CD1c-positive myeloid dendritic cell (primary cell): Measurements from ENCODE around the gene CSF3.
A peak's percentile ranks its signal among the peaks of the same experiment; 100 is the strongest.

ENCODE experiments used
- DNase-seq: peaks from one replicate; pipeline ENCODE4 v3.0.0-alpha.2; 2016; ENCODE audit errors: extremely low spot score

The CSF3 gene

DNA sequence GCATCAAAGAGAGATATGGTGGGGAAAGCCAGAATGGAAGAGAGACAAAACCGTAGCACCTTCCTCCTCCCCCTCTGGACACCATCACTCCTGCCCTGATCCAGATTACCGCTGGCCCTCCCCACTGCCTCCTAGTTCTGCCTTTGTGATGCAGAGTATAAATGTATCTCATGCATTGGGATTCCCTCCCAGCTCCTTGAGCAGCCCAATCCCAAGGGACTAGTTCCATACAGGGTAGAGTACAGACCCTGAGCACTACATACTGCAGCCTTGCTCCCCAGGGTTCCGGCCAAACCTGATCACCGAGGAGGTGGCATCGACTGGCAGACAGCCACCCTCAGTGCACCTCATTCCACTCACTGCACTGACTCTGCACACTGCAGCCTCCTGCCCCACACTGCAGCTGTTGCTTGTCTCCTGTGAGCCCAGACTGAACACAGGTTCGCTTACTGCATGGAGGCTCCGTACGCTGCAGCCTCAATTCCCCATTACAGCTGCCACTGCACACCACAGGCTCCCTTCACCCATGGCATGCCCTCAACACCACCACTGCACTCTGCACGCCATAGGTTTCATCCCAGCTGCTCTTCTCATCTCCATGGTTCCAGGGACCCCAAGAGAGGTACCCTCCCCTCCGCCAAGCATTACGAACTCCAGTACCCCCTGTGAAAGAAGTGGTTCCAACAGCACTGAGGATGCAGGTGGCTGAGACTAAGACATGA is 45.8 kb downstream of the CSF3 start:
- DNase-seq = no peak

GRCh38 chr17:40061609-40062038 is 46.4 kb downstream of the CSF3 start:
- DNase-seq = no peak

- peak; percentile 82 for DNase-seq
Measured at GRCh38 chr17:40062329-40063186, 47.3 kb downstream of the CSF3 start, which contains the start of gene THRA. Gene THRA, plus strand, starts transcription at chr17:40062965. Its CDS starts 11,524 bp downstream, at chr17:40074489.

GRCh38 chr17:40063187-40063771 is 48.0 kb downstream of the CSF3 start:
- peak; percentile 87 for DNase-seq

GRCh38 chr17:40063901-40064531 is 48.8 kb downstream of the CSF3 start:
- peak; percentile 89 for DNase-seq

- DNase-seq = no peak
Measured at GRCh38 chr17:40064971-40065768, 49.9 kb downstream of the CSF3 start.

GRCh38 chr17:40065769-40066510 is 50.7 kb downstream of the CSF3 start:
- no peak for DNase-seq
